NK-92 (cell line): ENCODE measurements around the gene FOXO1.
"Not testable (repeated sequence)": the region's sequence is repeated elsewhere in the genome, so short reads cannot be mapped to it uniquely, and the experiment has no call there.

ENCODE experiments used
- DNase-seq: peaks from one replicate; lab custom pipeline; 2025; ENCODE audit not compliant: unreplicated experiment; lab: John Stamatoyannopoulos, UW

Gene FOXO1

GRCh38 chr13:40666933-40667621 lies 636 bp upstream of the FOXO1 start:
- no peak for DNase-seq

GRCh38 chr13:40665126-40666044 lies 1.1 kb downstream of the FOXO1 start:
- no peak for DNase-seq

- DNase-seq: no peak
These were observed 1.9 kb downstream of the FOXO1 start for GRCh38 chr13:40664350-40665125.

GRCh38 chr13:40664100-40664349 lies 2.4 kb downstream of the FOXO1 start:
- not testable (repeated sequence) for DNase-seq

- no peak for DNase-seq
These were observed 3.6 kb downstream of the FOXO1 start for GRCh38 chr13:40662866-40663265.

- DNase-seq: no peak
These were observed 4.4 kb downstream of the FOXO1 start for GRCh38 chr13:40661875-40662665.

- DNase-seq: no peak
These were observed 5.7 kb downstream of the FOXO1 start for GRCh38 chr13:40660692-40661091.

GRCh38 chr13:40660141-40660664 lies 6.2 kb downstream of the FOXO1 start:
- no peak for DNase-seq

- DNase-seq: no peak
These were observed 8.5 kb downstream of the FOXO1 start for GRCh38 chr13:40657951-40658350.

GRCh38 chr13:40657307-40657706 lies 9.1 kb downstream of the FOXO1 start:
- DNase-seq: no peak

- DNase-seq: no peak
These were observed 10.1 kb downstream of the FOXO1 start for GRCh38 chr13:40656358-40656757.

- DNase-seq: no peak
These were observed 12.7 kb downstream of the FOXO1 start for GRCh38 chr13:40653527-40654318.

- no peak for DNase-seq
These were observed 13.9 kb downstream of the FOXO1 start for GRCh38 chr13:40652588-40652940.

- no peak for DNase-seq
These were observed 14.4 kb downstream of the FOXO1 start for GRCh38 chr13:40651866-40652587.

- DNase-seq: no peak
These were observed 17.6 kb downstream of the FOXO1 start for GRCh38 chr13:40648841-40649240.

- no peak for DNase-seq
These were observed 18.4 kb downstream of the FOXO1 start for GRCh38 chr13:40648040-40648439.

- no peak for DNase-seq
These were observed 21.4 kb downstream of the FOXO1 start for GRCh38 chr13:40644838-40645604.

GRCh38 chr13:40640845-40641458 lies 25.5 kb downstream of the FOXO1 start:
- DNase-seq: no peak
